HCT116 (cell line): ENCODE measurements around the gene KSR2. TPM values are rescaled to one million over a fixed set of nuclear protein-coding genes. Genes with fewer than 3 reads are reported as not detected.

Source experiments
- ATAC-seq: fragments of 200-7000 bp; cut with Tn5 transposase; 2 replicates; pipeline ENCODE4 v1.9.1; 2020; ENCODE audit warnings: mild to moderate bottlenecking, moderate library complexity
- BruUV-seq: library from RNA; stranded (reverse); fragments of 400-500 nt; replicated peaks from 2 replicates; lab custom pipeline; 2021; lab: Mats Ljungman, UMichigan
- CTCF ChIA-PET: fragments of 300-600 bp; sonication (Branson Sonifier 250); formaldehyde crosslinking; loops from one replicate; lab custom pipeline; 2021; ENCODE audit warnings: antibody characterized with exemption; lab: Charles Lee
- POLR2A ChIA-PET: fragments of 300-600, 350-600 bp; sonication (Branson Sonifier 250); formaldehyde crosslinking; loops from one replicate; lab custom pipeline; 2021; ENCODE audit warnings: antibody characterized with exemption; lab: Charles Lee
- RAD21 ChIA-PET, 2 experiments: fragments of 300-600 bp; sonication (Branson Sonifier 250); formaldehyde crosslinking; loops; one replicate each; lab custom pipeline; 2023; ENCODE audit warnings: low total read pairs in 2 of 2; ENCODE audit not compliant: uncharacterized antibody in 2 of 2, unreplicated experiment in 2 of 2, low non-redundant PET in 1 of 2; lab: Charles Lee
- DNase-seq: peaks from one replicate; pipeline ENCODE4 v3.0.0-alpha.2; 2010; ENCODE audit warnings: low read depth, low spot score
- H2AFZ ChIP-seq: fragments of 200-600 bp; shearing (Covaris generic), sonication (generic); 2 replicates; pipeline ENCODE4 v1.6.1; 2017; ENCODE audit warnings: low read depth, mixed run types, mixed read lengths, antibody characterized with exemption, low read length; ENCODE audit not compliant: poor library complexity, severe bottlenecking
- H3K27ac ChIP-seq: 2 replicates; pipeline ENCODE4 v1.5.1; 2012; ENCODE audit warnings: low read depth, low read length
- H3K27me3 ChIP-seq: fragments of 200-600 bp; sonication (generic); 2 replicates; pipeline ENCODE4 v1.6.1; 2016; ENCODE audit warnings: mixed run types, low read length, mixed read lengths; ENCODE audit not compliant: insufficient read depth
- H3K36me3 ChIP-seq, 2 experiments: fragments of 200-500 bp in 1 of 2; fragments of 200-600 bp in 1 of 2; sonication (Bioruptor generic) in 1 of 2; sonication (generic) in 1 of 2; 2 replicates each; pipeline versions ENCODE4 v1.5.1 to v1.6.1; 2014 to 2016; ENCODE audit warnings: low read length in 2 of 2, inconsistent platforms in 1 of 2, mixed read lengths in 1 of 2, mixed run types in 1 of 2; ENCODE audit not compliant: insufficient read depth in 2 of 2, control insufficient read depth in 1 of 2
- H3K4me1 ChIP-seq, 2 experiments: fragments of 200-600 bp in 1 of 2; sonication (generic) in 1 of 2; 2 replicates each; pipeline versions ENCODE4 v1.5.1 to v1.6.1; 2012 to 2017; ENCODE audit warnings: low read length in 2 of 2, inconsistent platforms in 1 of 2, mild to moderate bottlenecking in 1 of 2, mixed read lengths in 1 of 2, mixed run types in 1 of 2, moderate library complexity in 1 of 2; ENCODE audit not compliant: insufficient read depth in 2 of 2, control insufficient read depth in 1 of 2
- H3K4me2 ChIP-seq: fragments of 200-600 bp; sonication (generic); 2 replicates; pipeline ENCODE4 v1.6.1; 2017; ENCODE audit warnings: mixed run types, low read length, mixed read lengths
- H3K4me3 ChIP-seq, 2 experiments: fragments of 200-600 bp in 1 of 2; sonication (generic) in 1 of 2; replicated peaks in 1 of 2; 2 replicates each; pipeline ENCODE4 v1.5.1; 2011 to 2016; ENCODE audit warnings: low read length in 2 of 2, control low read depth in 1 of 2, low read depth in 1 of 2, mild to moderate bottlenecking in 1 of 2, mixed read lengths in 1 of 2, mixed run types in 1 of 2
- H3K79me2 ChIP-seq: fragments of 200-600 bp; sonication (generic); 2 replicates; pipeline ENCODE4 v1.6.1; 2017; ENCODE audit warnings: mild to moderate bottlenecking, mixed run types, low read length, moderate library complexity, mixed read lengths; ENCODE audit not compliant: insufficient read depth
- H3K9ac ChIP-seq: fragments of 200-600 bp; sonication (generic); 2 replicates; pipeline ENCODE4 v1.6.1; 2016; ENCODE audit warnings: low read length, mixed read lengths
- H3K9me2 ChIP-seq: fragments of 200-600 bp; sonication (generic), shearing (Covaris generic); 2 replicates; pipeline ENCODE4 v1.6.1; 2017; ENCODE audit warnings: mixed run types, mild to moderate bottlenecking, moderate library complexity; ENCODE audit not compliant: insufficient read depth
- H3K9me3 ChIP-seq, 2 experiments: fragments of 200-500 bp in 1 of 2; fragments of 200-600 bp in 1 of 2; sonication (Bioruptor generic) in 1 of 2; sonication (generic) in 1 of 2; 2 replicates each; pipeline ENCODE4 v1.6.1; 2014 to 2017; ENCODE audit warnings: low read length in 2 of 2, mixed read lengths in 2 of 2, inconsistent platforms in 1 of 2, low read depth in 1 of 2, mild to moderate bottlenecking in 1 of 2, mixed run types in 1 of 2, moderate library complexity in 1 of 2; ENCODE audit not compliant: control insufficient read depth in 1 of 2, insufficient read depth in 1 of 2
- H4K20me1 ChIP-seq: fragments of 200-600 bp; sonication (generic), shearing (Covaris generic); 2 replicates; pipeline ENCODE4 v1.6.1; 2017; ENCODE audit warnings: mixed run types, mild to moderate bottlenecking, moderate library complexity; ENCODE audit not compliant: insufficient read depth
- CEBPB ChIP-seq: IDR thresholded peaks from 2 replicates; pipeline ENCODE4 v1.6.1; 2012; ENCODE audit warnings: low read depth
- CTCF ChIP-seq, 3 experiments: fragments of 200-600 bp in 1 of 3; sonication (generic) in 1 of 3; IDR thresholded peaks in 2 of 3; conservative IDR thresholded peaks in 1 of 3; 2 replicates each; pipeline ENCODE4 v1.5.1; 2012 to 2017; ENCODE audit warnings: low read depth in 2 of 3, low read length in 2 of 3, antibody characterized with exemption in 1 of 3, borderline replicate concordance in 1 of 3, control low read depth in 1 of 3, mild to moderate bottlenecking in 1 of 3, mixed read lengths in 1 of 3, mixed run types in 1 of 3, moderate library complexity in 1 of 3; ENCODE audit not compliant: insufficient read depth in 1 of 3
- ELF1 ChIP-seq: IDR thresholded peaks from 2 replicates; pipeline ENCODE4 v1.6.1; 2012; ENCODE audit warnings: low read depth, borderline replicate concordance
- SRF ChIP-seq: IDR thresholded peaks from 2 replicates; pipeline ENCODE4 v1.6.1; 2012; ENCODE audit warnings: low read depth
- TCF7L2 ChIP-seq: IDR thresholded peaks from 2 replicates; pipeline ENCODE4 v1.7.0; 2011; ENCODE audit warnings: borderline replicate concordance, inconsistent platforms; ENCODE audit not compliant: insufficient read depth, insufficient read length; ENCODE audit errors: extremely low read depth
- YY1 ChIP-seq: IDR thresholded peaks from 2 replicates; pipeline ENCODE4 v1.6.1; 2011; ENCODE audit warnings: low read length, low read depth, moderate library complexity, mild to moderate bottlenecking; ENCODE audit not compliant: insufficient replicate concordance; ENCODE audit errors: extremely low read depth
- ZFX ChIP-seq: fragments of 450-650 bp; IDR thresholded peaks from 2 replicates; pipeline ENCODE4 v1.6.1; 2017
- ZNF274 ChIP-seq: fragments of 200-500 bp; sonication (Bioruptor generic); IDR thresholded peaks from 2 replicates; pipeline ENCODE4 v1.6.1; 2014; ENCODE audit warnings: mild to moderate bottlenecking, low read depth, low read length, inconsistent platforms
- intact Hi-C: fragments of 100-400 bp; cut with micrococcal nuclease; formaldehyde crosslinking; loops from 2 replicates; pipeline ENCODE4 v1.10.0; 2022
- total RNA-seq: library from RNA; stranded (reverse); gene quantifications from one replicate; pipeline ENCODE4 v1.2.1, GENCODE V29; 2021; ENCODE audit not compliant: unreplicated experiment
- TF ChIP-seq, protein P1 (sequence below): IDR thresholded peaks from 2 replicates; pipeline ENCODE4 v1.6.1; 2012; ENCODE audit warnings: low read depth

The KSR2 gene
- total RNA-seq, 1 experiment from 2014 or later: 10.1 TPM

- Histone ChIP-seq H3K36me3 (no peaks in the 10 kb centered on the region), H3K79me2 (no peaks in the 10 kb centered on the region), H3K4me1 (no peaks in the 10 kb centered on the region), H3K9me3 (no peaks in the 10 kb centered on the region), H4K20me1 (no peaks in the 10 kb centered on the region; the same call in 1 of the 2 replicates), H3K9ac (no peak overlapping the region), H2AFZ (no peak overlapping the region), H3K27ac (no peak overlapping the region), H3K27me3 (no peaks in the 10 kb centered on the region), H3K4me3 (no peak overlapping the region), H3K4me2 (no peak overlapping the region), H3K9me2 (no peaks in the 10 kb centered on the region)
- no peak for ATAC-seq
- intact Hi-C loops: no loop called here
- DNase-seq: no peak
- CTCF ChIA-PET: no interaction called here
- TF ChIP-seq SRF (no peak), ZNF274 (no peak), CTCF (IDR thresholded peaks at IDR 0.05 in 2 of 3, conservative IDR thresholded peaks at IDR 0.05 in 1 of 3; ENCODE audit: borderline replicate concordance in 1 of 3, insufficient read depth in 1 of 3, low read depth in 2 of 3, low read length in 2 of 3) (no peak), YY1 (no peak), ZFX (no peak), ELF1 (no peak), CEBPB (no peak), TCF7L2 (no peak)
- TF ChIP-seq, protein P1, sequence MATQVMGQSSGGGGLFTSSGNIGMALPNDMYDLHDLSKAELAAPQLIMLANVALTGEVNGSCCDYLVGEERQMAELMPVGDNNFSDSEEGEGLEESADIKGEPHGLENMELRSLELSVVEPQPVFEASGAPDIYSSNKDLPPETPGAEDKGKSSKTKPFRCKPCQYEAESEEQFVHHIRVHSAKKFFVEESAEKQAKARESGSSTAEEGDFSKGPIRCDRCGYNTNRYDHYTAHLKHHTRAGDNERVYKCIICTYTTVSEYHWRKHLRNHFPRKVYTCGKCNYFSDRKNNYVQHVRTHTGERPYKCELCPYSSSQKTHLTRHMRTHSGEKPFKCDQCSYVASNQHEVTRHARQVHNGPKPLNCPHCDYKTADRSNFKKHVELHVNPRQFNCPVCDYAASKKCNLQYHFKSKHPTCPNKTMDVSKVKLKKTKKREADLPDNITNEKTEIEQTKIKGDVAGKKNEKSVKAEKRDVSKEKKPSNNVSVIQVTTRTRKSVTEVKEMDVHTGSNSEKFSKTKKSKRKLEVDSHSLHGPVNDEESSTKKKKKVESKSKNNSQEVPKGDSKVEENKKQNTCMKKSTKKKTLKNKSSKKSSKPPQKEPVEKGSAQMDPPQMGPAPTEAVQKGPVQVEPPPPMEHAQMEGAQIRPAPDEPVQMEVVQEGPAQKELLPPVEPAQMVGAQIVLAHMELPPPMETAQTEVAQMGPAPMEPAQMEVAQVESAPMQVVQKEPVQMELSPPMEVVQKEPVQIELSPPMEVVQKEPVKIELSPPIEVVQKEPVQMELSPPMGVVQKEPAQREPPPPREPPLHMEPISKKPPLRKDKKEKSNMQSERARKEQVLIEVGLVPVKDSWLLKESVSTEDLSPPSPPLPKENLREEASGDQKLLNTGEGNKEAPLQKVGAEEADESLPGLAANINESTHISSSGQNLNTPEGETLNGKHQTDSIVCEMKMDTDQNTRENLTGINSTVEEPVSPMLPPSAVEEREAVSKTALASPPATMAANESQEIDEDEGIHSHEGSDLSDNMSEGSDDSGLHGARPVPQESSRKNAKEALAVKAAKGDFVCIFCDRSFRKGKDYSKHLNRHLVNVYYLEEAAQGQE: no peak
- RAD21 ChIA-PET: no interaction called here
- no TSS peak for BruUV-seq
- POLR2A ChIA-PET: no interaction called here
These were observed 225.0 kb downstream of the KSR2 start for GRCh38 chr12:117743761-117744160.
